Choroid plexus epithelial cell (primary cell): ENCODE data around the gene PHLPP2.

Source experiments
- DNase-seq: peaks from one replicate; pipeline ENCODE4 v3.0.0-alpha.2; 2010; ENCODE audit warnings: low read depth
- H3K4me3 ChIP-seq: 2 replicates; pipeline ENCODE4 v1.5.1; 2011; ENCODE audit warnings: low read depth, mild to moderate bottlenecking, control low read depth, low read length, moderate library complexity
- TF ChIP-seq, protein P1 (sequence below): conservative IDR thresholded peaks from 2 replicates; pipeline ENCODE4 v1.5.1; 2011; ENCODE audit warnings: low read depth, mild to moderate bottlenecking, control low read depth, inconsistent platforms, low read length, moderate library complexity

The PHLPP2 gene

DNA sequence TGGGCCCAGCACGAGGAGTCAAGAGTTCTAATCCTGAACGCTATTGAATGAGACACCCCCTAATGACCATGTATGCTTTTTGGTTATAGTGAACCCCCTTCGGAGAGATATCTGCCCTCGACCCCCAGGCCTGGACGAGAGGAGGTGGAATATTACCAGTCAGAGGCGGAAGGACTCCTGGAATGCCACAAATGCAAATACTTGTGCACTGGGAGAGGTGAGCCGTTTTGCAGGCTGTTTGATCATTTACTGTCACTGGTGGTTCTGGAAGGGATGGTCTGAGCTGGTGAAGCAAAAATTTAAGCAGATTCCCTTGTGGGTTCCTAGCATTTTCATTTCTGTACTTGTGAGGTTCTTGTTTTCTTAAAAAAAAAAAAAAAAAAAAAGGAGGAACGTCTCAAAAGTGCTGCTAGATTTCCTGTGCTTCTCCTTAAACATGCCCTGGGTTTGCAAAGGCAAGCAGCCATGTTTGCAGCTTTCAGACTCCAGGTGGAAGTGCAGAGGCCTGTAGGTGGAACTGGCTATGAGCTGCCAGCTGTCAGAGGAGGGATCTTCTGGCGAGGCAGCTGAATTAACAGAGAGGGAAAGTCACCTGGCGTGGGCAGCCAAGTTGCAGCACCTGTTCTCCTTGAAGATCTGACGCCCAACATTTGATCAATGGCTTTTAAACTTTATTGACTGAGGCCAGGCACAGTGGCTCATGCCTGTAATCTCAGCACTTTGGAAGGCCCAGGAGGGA, 95.1 kb downstream of the PHLPP2 start:
- TF ChIP-seq, protein P1, sequence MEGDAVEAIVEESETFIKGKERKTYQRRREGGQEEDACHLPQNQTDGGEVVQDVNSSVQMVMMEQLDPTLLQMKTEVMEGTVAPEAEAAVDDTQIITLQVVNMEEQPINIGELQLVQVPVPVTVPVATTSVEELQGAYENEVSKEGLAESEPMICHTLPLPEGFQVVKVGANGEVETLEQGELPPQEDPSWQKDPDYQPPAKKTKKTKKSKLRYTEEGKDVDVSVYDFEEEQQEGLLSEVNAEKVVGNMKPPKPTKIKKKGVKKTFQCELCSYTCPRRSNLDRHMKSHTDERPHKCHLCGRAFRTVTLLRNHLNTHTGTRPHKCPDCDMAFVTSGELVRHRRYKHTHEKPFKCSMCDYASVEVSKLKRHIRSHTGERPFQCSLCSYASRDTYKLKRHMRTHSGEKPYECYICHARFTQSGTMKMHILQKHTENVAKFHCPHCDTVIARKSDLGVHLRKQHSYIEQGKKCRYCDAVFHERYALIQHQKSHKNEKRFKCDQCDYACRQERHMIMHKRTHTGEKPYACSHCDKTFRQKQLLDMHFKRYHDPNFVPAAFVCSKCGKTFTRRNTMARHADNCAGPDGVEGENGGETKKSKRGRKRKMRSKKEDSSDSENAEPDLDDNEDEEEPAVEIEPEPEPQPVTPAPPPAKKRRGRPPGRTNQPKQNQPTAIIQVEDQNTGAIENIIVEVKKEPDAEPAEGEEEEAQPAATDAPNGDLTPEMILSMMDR: no peak
- H3K4me3 ChIP-seq: no peak overlapping the region

DNA sequence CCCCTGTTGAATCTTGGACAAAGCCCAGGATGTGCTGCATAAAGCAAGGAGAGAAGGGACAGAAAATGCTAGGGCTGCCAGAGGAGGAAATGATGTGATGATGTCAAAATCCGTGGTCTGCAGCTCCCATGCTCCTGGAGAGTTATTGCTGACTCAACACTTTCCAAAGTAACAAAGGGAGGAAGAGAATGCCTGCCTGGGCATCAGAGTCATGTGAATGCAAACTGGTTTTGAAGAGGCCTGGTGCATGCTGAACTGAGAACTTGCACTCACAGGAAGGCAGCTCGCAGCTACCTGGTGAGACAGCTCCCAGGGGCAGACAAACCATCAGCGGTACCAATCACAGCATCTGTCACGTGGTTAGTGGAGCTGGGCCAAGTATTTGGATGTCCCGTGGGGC, 95.7 kb downstream of the PHLPP2 start:
- TF ChIP-seq, protein P1: no peak
- H3K4me3 ChIP-seq: no peak overlapping the region
- peak; percentile 92 for DNase-seq

More for the DNA sequence above, 95.1 kb downstream of the PHLPP2 start:
- DNase-seq: peak; percentile 17

DNA sequence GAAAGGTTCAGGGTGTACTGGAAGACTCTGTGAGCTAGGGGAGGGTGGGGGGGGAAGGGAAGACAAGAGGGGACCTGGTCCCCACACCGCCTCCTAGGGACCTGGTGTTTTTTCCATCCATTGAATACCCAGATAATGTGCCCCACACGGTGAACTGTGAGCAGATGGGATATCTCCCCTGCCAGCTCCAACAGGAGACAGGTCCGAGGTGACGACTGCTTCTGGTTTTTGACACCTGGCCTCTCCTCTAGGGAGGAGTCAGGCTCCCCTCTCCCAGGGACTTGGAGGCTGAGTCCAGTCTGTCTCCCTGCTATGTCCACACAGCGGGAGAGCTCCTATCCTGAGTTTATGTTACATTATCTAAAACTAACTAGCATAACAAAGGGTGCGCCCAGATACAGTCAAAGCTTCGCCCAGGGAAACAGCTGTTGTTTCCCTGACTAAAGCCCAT, 96.7 kb downstream of the PHLPP2 start:
- peak; percentile 57 for DNase-seq
- H3K4me3 ChIP-seq: no peak overlapping the region
- TF ChIP-seq, protein P1: no peak

DNA sequence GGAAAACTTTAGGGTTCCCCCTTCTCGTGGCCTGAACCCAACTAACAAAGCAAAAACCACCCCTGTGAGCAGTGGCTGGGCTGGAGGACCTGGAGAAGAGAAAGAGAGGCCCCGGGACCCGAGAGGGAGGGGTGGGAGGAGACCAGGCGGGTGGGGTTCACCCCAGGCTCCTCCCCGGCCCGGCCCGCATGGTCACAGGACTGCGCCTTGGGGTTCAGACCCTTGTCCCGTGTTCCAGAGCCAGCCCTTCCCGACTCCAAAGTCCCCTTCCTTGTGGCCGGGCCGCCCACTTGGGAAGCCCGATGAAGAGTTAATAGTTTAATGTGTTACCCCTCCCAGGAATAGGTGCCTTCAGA, 97.7 kb downstream of the PHLPP2 start:
- TF ChIP-seq, protein P1: no peak
- DNase-seq: no peak
- peak overlapping the region; percentile 49 for H3K4me3 ChIP-seq

DNA sequence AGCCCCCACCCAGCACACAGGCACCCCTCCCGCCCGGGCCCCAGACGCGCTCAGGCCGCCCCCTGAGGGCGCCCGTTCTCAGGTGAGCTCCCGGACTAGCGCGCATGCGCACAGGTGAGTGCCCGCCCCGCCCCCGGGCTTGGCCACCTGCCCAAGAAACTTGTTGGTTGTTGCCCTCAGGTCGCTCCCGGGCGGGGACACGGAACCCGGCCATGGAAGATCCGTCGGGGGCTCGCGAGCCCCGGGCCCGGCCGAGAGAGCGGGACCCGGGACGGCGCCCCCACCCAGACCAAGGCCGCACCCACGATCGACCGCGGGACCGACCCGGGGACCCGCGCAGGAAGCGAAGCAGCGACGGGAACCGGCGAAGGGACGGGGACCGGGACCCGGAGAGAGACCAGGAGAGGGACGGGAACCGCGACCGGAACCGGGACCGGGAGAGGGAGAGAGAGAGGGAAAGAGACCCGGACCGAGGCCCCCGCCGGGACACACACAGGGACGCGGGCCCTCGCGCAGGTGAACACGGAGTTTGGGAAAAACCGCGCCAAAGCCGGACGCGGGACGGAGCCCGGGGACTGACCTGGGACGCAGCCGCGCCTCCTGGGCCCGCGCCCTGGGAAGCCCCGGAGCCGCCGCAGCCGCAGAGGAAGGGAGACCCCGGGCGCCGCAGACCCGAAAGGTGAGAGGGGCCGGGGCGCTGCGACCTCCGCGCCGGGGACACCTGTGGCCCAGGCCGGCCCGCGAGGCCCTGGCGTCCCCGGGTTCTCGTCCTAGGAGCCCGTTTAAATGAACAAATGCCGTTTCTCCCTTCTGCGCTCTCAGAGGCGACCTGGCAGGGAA, 98.3 kb downstream of the PHLPP2 start, which contains the start of gene MARVELD3:
Gene MARVELD3 (plus strand): TSS at position 167 of the 840 bp plus-strand sequence. CDS start 46 bp downstream, at position 213.
- TF ChIP-seq, protein P1: no peak
- DNase-seq: no peak
- peak within 1 kb of the TSS; percentile 49 for H3K4me3 ChIP-seq

DNA sequence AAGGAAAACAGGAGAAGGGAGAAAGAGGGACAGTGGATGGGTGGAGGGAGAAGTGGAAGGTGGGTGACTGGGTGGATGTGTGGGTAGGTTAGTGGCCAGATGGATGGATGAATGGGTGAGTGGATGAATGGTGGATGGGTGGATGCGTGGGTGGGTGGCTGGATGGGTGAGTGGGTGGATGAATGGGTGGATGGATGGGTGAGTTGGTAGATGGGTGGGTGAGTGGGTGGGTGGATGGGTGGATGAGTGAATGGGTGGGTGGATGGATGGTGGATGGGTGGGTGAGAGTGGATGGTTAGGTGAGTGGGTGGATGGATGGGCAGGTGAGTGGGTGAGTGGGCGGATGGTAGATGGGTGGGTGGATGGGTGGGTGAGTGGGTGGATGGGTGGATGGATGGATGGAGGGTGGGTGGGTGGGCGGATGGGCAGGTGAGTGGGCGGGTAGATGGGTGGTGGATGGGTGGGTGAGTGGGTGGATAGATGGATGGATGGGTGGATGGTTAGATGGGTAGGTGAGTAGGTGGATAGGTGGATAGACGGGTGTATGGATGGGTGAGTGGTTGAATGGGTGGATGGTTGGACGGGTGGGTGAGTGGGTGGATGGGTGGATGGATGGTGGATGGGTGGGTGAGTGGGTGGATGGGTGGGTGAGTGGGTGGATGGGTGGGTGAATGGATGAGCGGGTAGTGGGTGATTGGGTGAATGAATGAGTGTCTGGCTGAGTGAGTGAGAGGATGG, 99.2 kb downstream of the PHLPP2 start:
- TF ChIP-seq, protein P1: no peak
- H3K4me3 ChIP-seq: no peak overlapping the region
- DNase-seq: no peak
